PC-9 (cell line): ENCODE measurements around the gene TTC13. TPM values are rescaled to one million over a fixed set of nuclear protein-coding genes. Genes with fewer than 3 reads are reported as not detected.
A peak's percentile ranks its signal among the peaks of the same experiment; 100 is the strongest.

Experiments
- BruUV-seq: library from RNA; stranded (reverse); fragments of 400-500 nt; replicated peaks from 2 replicates; lab custom pipeline; 2021; lab: Mats Ljungman, UMichigan
- CTCF ChIA-PET: fragments of 300-600 bp; sonication (Branson Sonifier 250); formaldehyde crosslinking; loops from one replicate; lab custom pipeline; 2022; ENCODE audit warnings: antibody characterized with exemption; lab: Charles Lee
- POLR2A ChIA-PET: fragments of 300-600 bp; sonication (Branson Sonifier 250); formaldehyde crosslinking; loops from one replicate; lab custom pipeline; 2022; ENCODE audit warnings: antibody characterized with exemption; ENCODE audit not compliant: unreplicated experiment; lab: Charles Lee
- DNase-seq, 2 experiments: peaks; one replicate each; pipeline versions ENCODE4 v3.0.0 to v3.0.0-alpha.2; 2015 to 2022; ENCODE audit warnings: mixed read lengths in 1 of 2
- H2AFZ ChIP-seq: fragments of 200-600 bp; sonication (generic); 2 replicates; pipeline ENCODE4 v1.8.1; 2017; ENCODE audit warnings: antibody characterized with exemption
- H3F3A ChIP-seq: fragments of 200-600 bp; sonication (generic); 2 replicates; pipeline ENCODE4 v1.8.1; 2017; ENCODE audit warnings: antibody characterized with exemption, mild to moderate bottlenecking, low read depth; ENCODE audit not compliant: insufficient read depth
- H3K27ac ChIP-seq: fragments of 200-600 bp; sonication (generic); 2 replicates; pipeline ENCODE4 v1.6.1; 2016; ENCODE audit warnings: mixed run types
- H3K27me3 ChIP-seq: fragments of 200-600 bp; sonication (generic); 2 replicates; pipeline ENCODE4 v1.6.1; 2016; ENCODE audit warnings: low read depth, mixed run types; ENCODE audit not compliant: insufficient read depth
- H3K36me3 ChIP-seq: fragments of 200-600 bp; sonication (generic); 2 replicates; pipeline ENCODE4 v1.6.1; 2016; ENCODE audit warnings: low read depth, mixed run types
- H3K4me1 ChIP-seq: fragments of 200-600 bp; sonication (generic); replicated peaks from 2 replicates; pipeline ENCODE4 v1.6.1; 2016; ENCODE audit warnings: mixed run types; ENCODE audit not compliant: insufficient read depth
- H3K4me2 ChIP-seq: fragments of 200-600 bp; sonication (generic); 2 replicates; pipeline ENCODE4 v1.6.1; 2017; ENCODE audit warnings: mixed run types
- H3K4me3 ChIP-seq: fragments of 200-600 bp; sonication (generic); 2 replicates; pipeline ENCODE4 v1.6.1; 2016; ENCODE audit warnings: mixed run types
- H3K79me2 ChIP-seq: fragments of 200-600 bp; sonication (generic); 2 replicates; pipeline ENCODE4 v1.6.1; 2017; ENCODE audit warnings: low read depth, mixed run types
- H3K9me2 ChIP-seq: fragments of 200-600 bp; sonication (generic); 2 replicates; pipeline ENCODE4 v1.8.1; 2017; ENCODE audit warnings: mild to moderate bottlenecking; ENCODE audit not compliant: insufficient read depth
- H3K9me3 ChIP-seq: fragments of 200-600 bp; sonication (generic); 2 replicates; pipeline ENCODE4 v1.8.1; 2016; ENCODE audit warnings: low read depth; ENCODE audit not compliant: insufficient read depth
- H4K20me1 ChIP-seq: fragments of 200-600 bp; sonication (generic); 2 replicates; pipeline ENCODE4 v1.8.1; 2017; ENCODE audit not compliant: insufficient read depth
- CTCF ChIP-seq: fragments of 200-600 bp; sonication (generic); conservative IDR thresholded peaks from 2 replicates; pipeline ENCODE4 v1.6.1; 2017; ENCODE audit warnings: mixed run types, antibody characterized with exemption, mild to moderate bottlenecking, moderate library complexity
- EZH2 ChIP-seq: fragments of 200-600 bp; sonication (generic); IDR thresholded peaks from 2 replicates; pipeline ENCODE4 v1.8.0; 2017; ENCODE audit warnings: antibody characterized with exemption, low read depth
- intact Hi-C: fragments of 100-400 bp; cut with micrococcal nuclease; formaldehyde crosslinking; loops from one replicate; pipeline ENCODE4 v1.10.0; 2022; ENCODE audit not compliant: unreplicated experiment
- total RNA-seq: library from RNA; stranded (reverse); gene quantifications from 2 replicates; pipeline ENCODE4 v1.2.3, GENCODE V29; 2021

The TTC13 gene
- total RNA-seq, 1 experiment from 2014 or later = 7.5 TPM

- H3K4me1 ChIP-seq = peaks cover 24% of the 10 kb centered on the region
- ChIA-PET POLR2A (no interaction called here), CTCF (no interaction called here)
- H3K36me3 ChIP-seq = no peaks in the 10 kb centered on the region
- H3F3A ChIP-seq = no peaks in the 10 kb centered on the region
- no peaks in the 10 kb centered on the region for H3K27me3 ChIP-seq
- no peak for TF ChIP-seq EZH2
- TF ChIP-seq CTCF = no peak
- BruUV-seq = no TSS peak
- intact Hi-C loops = no loop called here
- H3K79me2 ChIP-seq = peaks cover 15% of the 10 kb centered on the region
- H3K4me3 ChIP-seq = no peak overlapping the region
- H3K9me3 ChIP-seq = no peaks in the 10 kb centered on the region
- DNase-seq = no peak
- H4K20me1 ChIP-seq = no peaks in the 10 kb centered on the region
- no peak overlapping the region for H3K27ac ChIP-seq
- no peak overlapping the region for H2AFZ ChIP-seq
- H3K9me2 ChIP-seq = no peaks in the 10 kb centered on the region
- H3K4me2 ChIP-seq = no peak overlapping the region
Measured at GRCh38 chr1:230870916-230871315, 107.7 kb downstream of the TTC13 start.

GRCh38 chr1:230869500-230869899 is 109.2 kb downstream of the TTC13 start:
- no peaks in the 10 kb centered on the region for H3K27me3 ChIP-seq
- ChIA-PET POLR2A (interaction anchor here (0.6 to 0.7 kb wide), 3 partner anchors 103 to 1323 kb away, joined by 4 to 30 read pairs (median 6); no protein-coding TSS in a partner anchor), CTCF (interaction anchor here (0.7 kb wide), 1 partner anchor 206 kb away, joined by 9 read pairs; no protein-coding TSS in a partner anchor)
- no peaks in the 10 kb centered on the region for H3K36me3 ChIP-seq
- no TSS peak for BruUV-seq
- H3K9me3 ChIP-seq = no peaks in the 10 kb centered on the region
- H3K27ac ChIP-seq = peak overlapping the region; percentile 61; the same call in 1 of the 2 replicates
- intact Hi-C loops = loop anchor here (2.0 to 10.0 kb wide), 3 partner anchors 109 to 345 kb away; partner anchors contain the start of genes ARV1, COG2 and TTC13
- H3K4me3 ChIP-seq = peak overlapping the region; percentile 62; the same call in 1 of the 2 replicates
- H3K79me2 ChIP-seq = peaks cover 15% of the 10 kb centered on the region
- DNase-seq = no peak
- no peaks in the 10 kb centered on the region for H3K9me2 ChIP-seq
- peaks cover 24% of the 10 kb centered on the region for H3K4me1 ChIP-seq
- H2AFZ ChIP-seq = peak overlapping the region; percentile 96
- no peaks in the 10 kb centered on the region for H3F3A ChIP-seq
- TF ChIP-seq CTCF = no peak
- TF ChIP-seq EZH2 = no peak
- peak overlapping the region; percentile 92 for H3K4me2 ChIP-seq
- H4K20me1 ChIP-seq = no peaks in the 10 kb centered on the region

GRCh38 chr1:230868736-230869385 is 109.8 kb downstream of the TTC13 start:
- Histone ChIP-seq H3K79me2 (peaks cover 15% of the 10 kb centered on the region), H3K9me2 (no peaks in the 10 kb centered on the region), H3K4me1 (peaks cover 29% of the 10 kb centered on the region), H3K27me3 (no peaks in the 10 kb centered on the region), H3K4me3 (peak overlapping the region; percentile 62), H3K4me2 (peak overlapping the region; percentile 92), H3K36me3 (no peaks in the 10 kb centered on the region), H4K20me1 (no peaks in the 10 kb centered on the region), H3F3A (peaks cover 3% of the 10 kb centered on the region), H3K9me3 (no peaks in the 10 kb centered on the region), H3K27ac (peak overlapping the region; percentile 61), H2AFZ (peak overlapping the region; percentile 96)
- BruUV-seq = TSS peak; percentile 78
- CTCF ChIA-PET = no interaction called here
- POLR2A ChIA-PET = interaction anchor here (0.6 to 0.7 kb wide), 7 partner anchors 49 to 1323 kb away, joined by 3 to 30 read pairs (median 4); no protein-coding TSS in a partner anchor
- TF ChIP-seq CTCF (no peak), EZH2 (no peak)
- DNase-seq = peak; percentile 60 to 71
- intact Hi-C loops = loop anchor here (2.0 to 10.0 kb wide), 3 partner anchors 110 to 346 kb away; partner anchors contain the start of genes ARV1, COG2 and TTC13
